ENCODE measurements around the gene ALDH4A1. TPM values are rescaled to one million over a fixed set of nuclear protein-coding genes. Genes with fewer than 3 reads are reported as not detected.

Gene ALDH4A1
- total and polyA plus RNA-seq, 9 donors: 2.8 to 13.9 (median 8.0) TPM

DNA sequence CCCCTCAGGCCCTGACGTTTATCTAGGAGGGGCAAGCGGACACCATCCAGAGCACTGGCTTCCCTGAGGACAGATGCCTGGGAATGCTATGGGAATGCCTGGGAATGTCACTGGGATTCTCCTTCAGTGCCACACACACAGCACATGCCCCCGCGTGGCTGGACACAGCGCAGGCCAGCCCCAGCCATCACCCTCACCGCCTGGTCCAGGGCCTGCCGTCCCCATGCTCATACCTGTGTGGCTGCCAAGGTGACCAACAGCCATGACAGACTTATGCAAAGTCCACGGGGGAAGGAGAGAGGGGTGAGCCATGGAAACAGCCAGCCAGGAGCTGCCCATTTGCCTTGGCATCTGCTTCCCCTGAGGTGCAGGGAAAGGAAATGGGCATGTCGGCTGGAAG is 37.2 kb downstream of the ALDH4A1 start:
- H3K4me1 ChIP-seq (ENCODE audit: insufficient read depth): no peaks in the 10 kb centered on the region
- DNase-seq: no peak
- no peaks in the 10 kb centered on the region for H3K9me3 ChIP-seq
- TF ChIP-seq EP300 (IDR thresholded peaks at IDR 0.05): no peak
- TF ChIP-seq, protein P1, sequence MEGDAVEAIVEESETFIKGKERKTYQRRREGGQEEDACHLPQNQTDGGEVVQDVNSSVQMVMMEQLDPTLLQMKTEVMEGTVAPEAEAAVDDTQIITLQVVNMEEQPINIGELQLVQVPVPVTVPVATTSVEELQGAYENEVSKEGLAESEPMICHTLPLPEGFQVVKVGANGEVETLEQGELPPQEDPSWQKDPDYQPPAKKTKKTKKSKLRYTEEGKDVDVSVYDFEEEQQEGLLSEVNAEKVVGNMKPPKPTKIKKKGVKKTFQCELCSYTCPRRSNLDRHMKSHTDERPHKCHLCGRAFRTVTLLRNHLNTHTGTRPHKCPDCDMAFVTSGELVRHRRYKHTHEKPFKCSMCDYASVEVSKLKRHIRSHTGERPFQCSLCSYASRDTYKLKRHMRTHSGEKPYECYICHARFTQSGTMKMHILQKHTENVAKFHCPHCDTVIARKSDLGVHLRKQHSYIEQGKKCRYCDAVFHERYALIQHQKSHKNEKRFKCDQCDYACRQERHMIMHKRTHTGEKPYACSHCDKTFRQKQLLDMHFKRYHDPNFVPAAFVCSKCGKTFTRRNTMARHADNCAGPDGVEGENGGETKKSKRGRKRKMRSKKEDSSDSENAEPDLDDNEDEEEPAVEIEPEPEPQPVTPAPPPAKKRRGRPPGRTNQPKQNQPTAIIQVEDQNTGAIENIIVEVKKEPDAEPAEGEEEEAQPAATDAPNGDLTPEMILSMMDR (IDR thresholded peaks at IDR 0.05): no peak
- TF ChIP-seq POLR2A (IDR thresholded peaks at IDR 0.05): no peak
- no peaks in the 10 kb centered on the region for H3K27me3 ChIP-seq
- WGBS, 3 donors: 75 to 92% (median 83%) methylated on average over 9 of the region's 9 CpGs
- no peak overlapping the region for H3K4me3 ChIP-seq
- H3K36me3 ChIP-seq: no peaks in the 10 kb centered on the region
- intact Hi-C loops (cut with DNase I): no loop called here
- no peak overlapping the region for H3K27ac ChIP-seq

DNA sequence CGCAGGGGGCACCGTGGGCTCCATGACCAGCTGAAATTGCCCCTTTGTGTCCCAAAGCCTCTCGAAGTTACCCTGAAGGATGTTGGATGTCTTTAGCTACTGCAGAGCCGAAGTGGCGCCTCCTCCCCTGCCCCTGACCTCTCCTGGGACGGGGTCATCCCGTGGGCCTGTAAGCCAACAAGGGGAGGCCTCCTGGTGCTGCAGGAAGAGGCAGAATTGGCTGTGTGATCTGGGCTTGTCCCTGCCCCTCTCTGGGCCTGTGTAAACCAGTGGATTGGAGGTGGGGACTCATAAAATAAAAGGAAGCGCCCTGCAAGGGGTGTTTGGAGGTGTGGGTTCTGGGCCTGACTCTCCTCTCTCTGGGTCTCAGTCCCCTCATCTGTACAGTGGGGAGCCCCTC is 40.8 kb downstream of the ALDH4A1 start:
- H3K4me3 ChIP-seq: no peak overlapping the region
- 54 to 72% (median 56%) methylated on average over 8 of the region's 8 CpGs for WGBS, 3 donors
- no peaks in the 10 kb centered on the region for H3K4me1 ChIP-seq (ENCODE audit: insufficient read depth)
- intact Hi-C loops (cut with DNase I): no loop called here
- TF ChIP-seq, protein P1 (IDR thresholded peaks at IDR 0.05): no peak
- TF ChIP-seq POLR2A (IDR thresholded peaks at IDR 0.05) (no peak), EP300 (IDR thresholded peaks at IDR 0.05) (no peak)
- no peaks in the 10 kb centered on the region for H3K9me3 ChIP-seq
- H3K27me3 ChIP-seq: no peaks in the 10 kb centered on the region
- H3K36me3 ChIP-seq: no peaks in the 10 kb centered on the region
- DNase-seq: no peak
- no peak overlapping the region for H3K27ac ChIP-seq

DNA sequence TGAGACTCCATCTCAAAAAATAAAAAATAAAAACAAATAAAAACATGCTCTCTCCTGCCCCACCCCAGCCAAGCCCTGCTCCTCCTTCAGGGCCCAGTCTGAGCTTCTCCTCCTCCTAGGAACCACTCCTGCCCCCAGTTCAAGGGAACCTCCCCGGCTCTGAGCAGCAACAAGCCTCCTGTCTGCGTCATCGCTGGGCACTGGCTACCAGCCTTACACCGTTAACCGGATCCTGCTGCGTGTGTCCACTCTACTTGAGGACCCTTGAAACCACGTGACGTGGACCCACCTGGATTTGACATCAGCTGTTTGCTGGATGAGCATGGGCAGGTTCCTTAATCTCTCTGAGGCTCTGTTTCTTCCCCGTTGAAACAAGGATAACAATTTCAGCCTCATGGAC is 41.3 kb downstream of the ALDH4A1 start:
- Histone ChIP-seq H3K27ac (no peak overlapping the region), H3K4me1 (ENCODE audit: insufficient read depth) (no peaks in the 10 kb centered on the region), H3K36me3 (no peaks in the 10 kb centered on the region), H3K9me3 (no peaks in the 10 kb centered on the region), H3K27me3 (no peaks in the 10 kb centered on the region), H3K4me3 (no peak overlapping the region)
- WGBS, 3 donors: 65 to 80% (median 71%) methylated on average over 9 of the region's 9 CpGs
- TF ChIP-seq POLR2A (IDR thresholded peaks at IDR 0.05): no peak
- no peak for TF ChIP-seq EP300 (IDR thresholded peaks at IDR 0.05)
- TF ChIP-seq, protein P1 (IDR thresholded peaks at IDR 0.05): no peak
- intact Hi-C loops (cut with DNase I): no loop called here
- DNase-seq: no peak

DNA sequence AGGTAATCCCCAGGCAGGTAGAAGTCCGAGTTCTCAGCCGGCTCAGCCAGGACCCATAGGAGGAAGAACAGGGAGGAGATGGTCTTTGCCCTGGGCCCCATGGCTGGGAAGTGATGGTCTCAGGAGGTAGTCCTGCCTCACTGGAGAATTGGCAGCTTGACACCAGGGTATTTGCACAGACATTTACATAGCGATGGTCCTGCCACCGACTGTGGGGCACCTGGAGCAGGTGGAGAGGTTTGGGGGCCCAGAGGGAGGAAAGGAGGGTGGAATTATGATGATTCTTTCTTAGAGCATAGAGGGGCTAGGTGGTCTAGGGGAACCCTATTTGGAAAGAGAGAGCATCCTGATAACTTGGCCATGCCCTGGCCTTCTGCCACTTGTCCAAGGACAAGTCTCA is 42.8 kb downstream of the ALDH4A1 start, which contains the start of gene TAS1R2:
TAS1R2 (minus strand) TSS at position 101 of the 400 bp plus-strand sequence; CDS start at position 101, 0 bp downstream.
- intact Hi-C loops (cut with DNase I): no loop called here
- Histone ChIP-seq H3K27ac (no peak within 1 kb of the TSS), H3K27me3 (no peaks in the 10 kb centered on the region), H3K9me3 (no peaks in the 10 kb centered on the region), H3K36me3 (no peaks in the 10 kb centered on the region), H3K4me1 (ENCODE audit: insufficient read depth) (no peaks in the 10 kb centered on the region), H3K4me3 (no peak within 1 kb of the TSS)
- no peak for DNase-seq
- TF ChIP-seq POLR2A (IDR thresholded peaks at IDR 0.05) (no peak), EP300 (IDR thresholded peaks at IDR 0.05) (no peak)
- TF ChIP-seq, protein P1 (IDR thresholded peaks at IDR 0.05): no peak
- 63 to 76% (median 73%) methylated on average over 4 of the region's 4 CpGs for WGBS, 3 donors

Data from ovary (tissue), 9 donors.